SJCRH30 (cell line): ENCODE results near the gene EXOC6B. TPM values are rescaled to one million over a fixed set of nuclear protein-coding genes. Genes with fewer than 3 reads are reported as not detected.
A peak's percentile ranks its signal among the peaks of the same experiment; 100 is the strongest.
"Not testable (repeated sequence)": the region's sequence is repeated elsewhere in the genome, so short reads cannot be mapped to it uniquely, and the experiment has no call there.

Source experiments
- DNase-seq, 2 experiments: peaks; one replicate each; pipeline ENCODE4 v3.0.0-alpha.2; 2015 to 2020
- H3K27ac ChIP-seq: fragments of 250-450 bp; sonication (Bioruptor Pico); 2 replicates; pipeline ENCODE4 v1.5.1; 2020; ENCODE audit warnings: mild to moderate bottlenecking, moderate library complexity
- H3K27me3 ChIP-seq: fragments of 250-450 bp; sonication (Bioruptor Pico); 2 replicates; pipeline ENCODE4 v1.5.1; 2020; ENCODE audit warnings: mild to moderate bottlenecking, moderate library complexity
- H3K36me3 ChIP-seq: fragments of 250-450 bp; sonication (Bioruptor Pico); 2 replicates; pipeline ENCODE4 v1.5.1; 2020; ENCODE audit warnings: mild to moderate bottlenecking, moderate library complexity
- H3K4me1 ChIP-seq: fragments of 250-450 bp; sonication (Bioruptor Pico); 2 replicates; pipeline ENCODE4 v1.5.1; 2020; ENCODE audit warnings: mild to moderate bottlenecking, moderate library complexity
- H3K4me3 ChIP-seq: fragments of 250-450 bp; sonication (Bioruptor Pico); 2 replicates; pipeline ENCODE4 v1.5.1; 2020; ENCODE audit warnings: mild to moderate bottlenecking, moderate library complexity
- H3K9me3 ChIP-seq: fragments of 250-450 bp; sonication (Bioruptor Pico); replicated peaks from 2 replicates; pipeline ENCODE4 v1.5.1; 2020; ENCODE audit warnings: mild to moderate bottlenecking, moderate library complexity
- total RNA-seq: library from RNA; depleted of rRNA; stranded (reverse); fragments of >200 nt; shearing (Covaris generic); gene quantifications from 2 replicates; pipeline ENCODE4 v1.2.3, GENCODE V29; 2014

EXOC6B gene
- total RNA-seq, 1 experiment from 2014 or later = 24.8 TPM

- no peak for DNase-seq
- Histone ChIP-seq H3K36me3 (0 out of 2 replicates have a peak, but pooled peaks cover 5% of the 10 kb centered on the region), H3K4me1 (no peaks in the 10 kb centered on the region), H3K9me3 (no peaks in the 10 kb centered on the region), H3K27me3 (no peaks in the 10 kb centered on the region), H3K4me3 (no peak overlapping the region), H3K27ac (no peak overlapping the region)
These were observed 328.1 kb downstream of the EXOC6B start for GRCh38 chr2:72497763-72498162.

- H3K27ac ChIP-seq = no peak overlapping the region
- H3K27me3 ChIP-seq = no peaks in the 10 kb centered on the region
- no peaks in the 10 kb centered on the region for H3K4me1 ChIP-seq
- H3K4me3 ChIP-seq = no peak overlapping the region
- H3K36me3 ChIP-seq = 0 out of 2 replicates have a peak, but pooled peaks cover 5% of the 10 kb centered on the region
- no peak for DNase-seq
- no peaks in the 10 kb centered on the region for H3K9me3 ChIP-seq
These were observed 329.4 kb downstream of the EXOC6B start for GRCh38 chr2:72496479-72496878.

DNA sequence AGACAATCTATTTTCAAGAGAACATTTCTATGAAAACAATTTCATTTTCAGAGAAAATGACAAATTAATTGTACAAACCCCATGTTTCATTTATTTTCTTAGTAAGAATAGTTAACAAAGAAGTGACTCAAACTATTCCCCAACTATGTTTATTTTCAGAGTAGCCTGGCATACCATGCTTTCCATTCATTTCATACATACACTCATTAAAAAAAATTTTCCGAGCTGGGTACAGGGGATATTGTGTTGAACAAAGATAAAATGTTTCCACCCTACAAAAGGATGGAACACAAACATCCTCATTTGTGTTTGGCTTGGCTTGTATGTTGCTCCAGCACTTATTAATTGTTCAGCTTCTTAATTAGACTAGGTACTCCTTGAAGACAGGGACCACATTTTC lies 331.4 kb downstream of the EXOC6B start:
- Histone ChIP-seq H3K9me3 (no peaks in the 10 kb centered on the region), H3K4me3 (no peak overlapping the region), H3K27me3 (no peaks in the 10 kb centered on the region), H3K36me3 (0 out of 2 replicates have a peak, but pooled peaks cover 5% of the 10 kb centered on the region), H3K4me1 (no peaks in the 10 kb centered on the region), H3K27ac (no peak overlapping the region)
- no peak for DNase-seq

DNA sequence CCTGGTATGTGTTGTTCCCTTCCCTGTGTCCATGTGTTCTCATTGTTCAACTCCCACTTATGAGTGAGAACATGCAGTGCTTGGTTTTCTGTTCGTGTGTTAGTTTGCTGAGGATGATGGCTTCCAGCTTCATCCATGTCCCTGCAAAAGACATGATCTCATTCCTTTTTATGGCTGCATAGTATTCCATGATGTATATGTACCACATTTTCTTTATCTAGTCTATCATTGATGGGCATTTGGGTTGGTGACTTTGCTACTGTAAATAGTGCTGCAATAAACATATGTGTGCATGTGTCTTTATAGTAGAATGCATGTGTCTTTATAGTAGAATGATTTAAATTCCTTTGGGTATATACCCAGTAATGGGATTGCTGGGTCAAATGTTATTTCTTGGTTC lies 341.2 kb downstream of the EXOC6B start:
- H3K36me3 ChIP-seq, DNase-seq, H3K4me1 ChIP-seq, H3K4me3 ChIP-seq, H3K27ac ChIP-seq, H3K27me3 ChIP-seq, H3K9me3 ChIP-seq: not testable (repeated sequence)

GRCh38 chr2:72483346-72483745 lies 342.5 kb downstream of the EXOC6B start:
- Histone ChIP-seq H3K27ac (no peak overlapping the region), H3K9me3 (no peaks in the 10 kb centered on the region), H3K27me3 (no peaks in the 10 kb centered on the region), H3K36me3 (peaks cover 4% of the 10 kb centered on the region; the same call in 1 of the 2 replicates), H3K4me3 (no peak overlapping the region), H3K4me1 (no peaks in the 10 kb centered on the region)
- DNase-seq = no peak

- no peak for DNase-seq
- Histone ChIP-seq H3K9me3 (no peaks in the 10 kb centered on the region; the same call in 1 of the 2 replicates), H3K36me3 (peaks cover 4% of the 10 kb centered on the region; the same call in 1 of the 2 replicates), H3K4me1 (no peaks in the 10 kb centered on the region), H3K4me3 (no peak overlapping the region), H3K27me3 (no peaks in the 10 kb centered on the region), H3K27ac (no peak overlapping the region)
These were observed 350.6 kb downstream of the EXOC6B start for GRCh38 chr2:72475246-72475645.

DNA sequence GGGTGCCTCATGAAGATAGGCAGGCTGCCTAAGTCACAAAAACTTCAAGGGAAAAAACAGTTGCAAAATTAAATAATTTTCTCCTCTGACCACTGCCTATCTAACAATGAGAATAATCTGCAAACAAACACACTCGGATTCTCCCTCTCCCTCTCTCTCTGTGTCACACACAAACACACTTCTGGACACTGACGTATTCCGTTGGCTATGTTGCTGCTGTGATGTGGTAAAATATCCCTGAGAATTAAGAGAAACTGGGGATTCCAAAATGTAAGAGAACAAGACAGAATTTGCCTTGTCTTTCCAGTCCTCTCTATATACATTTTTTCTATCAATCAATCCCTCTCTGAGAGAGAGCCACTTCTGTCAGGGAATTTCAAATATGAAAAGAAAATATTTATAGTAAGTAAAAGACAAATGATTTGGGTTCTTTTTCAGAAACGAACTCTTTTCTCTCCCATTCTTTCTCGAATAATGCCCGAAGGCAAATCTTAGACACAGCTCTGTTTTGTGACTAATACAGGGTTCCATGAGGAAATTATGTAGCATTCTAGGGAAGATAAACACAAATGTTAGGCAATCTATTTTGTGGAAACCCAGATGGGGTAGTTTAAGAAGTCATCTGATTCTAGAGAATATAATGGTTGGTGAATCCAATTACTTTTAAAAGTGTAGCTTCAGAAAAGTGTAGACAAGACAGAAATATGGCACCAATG lies 367.9 kb downstream of the EXOC6B start:
- Histone ChIP-seq H3K27me3 (no peaks in the 10 kb centered on the region), H3K36me3 (peaks cover 4% of the 10 kb centered on the region; the same call in 1 of the 2 replicates), H3K27ac (no peak overlapping the region), H3K4me3 (no peak overlapping the region), H3K4me1 (no peaks in the 10 kb centered on the region), H3K9me3 (peaks cover under 1% of the 10 kb centered on the region; the same call in 1 of the 2 replicates)
- no peak for DNase-seq

GRCh38 chr2:72454189-72454588 lies 371.6 kb downstream of the EXOC6B start:
- no peak for DNase-seq
- Histone ChIP-seq H3K4me3 (no peak overlapping the region), H3K27ac (no peak overlapping the region), H3K9me3 (no peaks in the 10 kb centered on the region), H3K27me3 (no peaks in the 10 kb centered on the region), H3K4me1 (no peaks in the 10 kb centered on the region), H3K36me3 (no peaks in the 10 kb centered on the region)

DNA sequence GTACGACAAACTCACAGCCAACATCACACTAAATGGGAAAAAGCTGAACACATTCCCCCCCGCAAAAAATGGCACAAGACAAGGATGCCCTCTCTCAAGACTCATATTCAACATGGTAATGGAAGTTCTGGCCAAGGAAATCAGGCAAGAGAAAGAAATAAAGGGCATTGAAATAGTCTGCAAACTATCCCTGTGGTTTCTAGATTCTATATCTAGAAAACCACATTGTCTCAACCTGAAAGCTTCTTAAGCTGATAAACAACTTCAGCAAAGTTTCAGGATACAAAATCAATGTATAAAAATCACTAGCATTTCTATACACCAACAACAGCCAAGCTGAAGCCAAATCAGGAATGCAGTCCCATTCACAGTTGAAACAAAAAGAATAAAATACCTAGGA lies 383.6 kb downstream of the EXOC6B start:
- Histone ChIP-seq H3K27me3 (no peaks in the 10 kb centered on the region), H3K9me3 (no peaks in the 10 kb centered on the region), H3K27ac (no peak overlapping the region), H3K4me1 (no peaks in the 10 kb centered on the region), H3K36me3 (no peaks in the 10 kb centered on the region), H3K4me3 (no peak overlapping the region)
- DNase-seq = no peak

DNA sequence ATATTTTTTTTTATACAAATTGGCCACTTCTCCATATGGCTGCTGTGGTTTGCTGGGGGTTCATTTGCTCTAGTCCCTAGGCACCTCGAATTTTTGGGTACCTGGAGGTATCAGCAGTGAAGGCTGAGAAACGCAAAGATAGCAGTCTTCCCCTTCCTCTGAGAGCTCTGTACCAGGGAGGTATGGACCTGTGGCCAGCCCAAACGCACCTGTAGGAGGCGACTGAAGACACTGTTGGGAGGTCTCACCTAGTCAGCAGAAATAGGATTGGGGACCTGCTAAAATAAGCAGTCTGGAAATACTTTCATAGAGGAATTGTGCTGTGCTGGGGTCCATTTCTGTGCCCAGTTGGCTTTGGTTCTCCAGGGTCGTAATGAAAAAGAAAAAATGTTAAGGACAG lies 385.9 kb downstream of the EXOC6B start:
- Histone ChIP-seq H3K27me3 (no peaks in the 10 kb centered on the region), H3K4me3 (no peak overlapping the region), H3K4me1 (no peaks in the 10 kb centered on the region), H3K36me3 (no peaks in the 10 kb centered on the region), H3K27ac (no peak overlapping the region), H3K9me3 (peaks cover 8% of the 10 kb centered on the region; the same call in 1 of the 2 replicates)
- DNase-seq = no peak

- Histone ChIP-seq H3K27ac (no peak overlapping the region), H3K9me3 (peaks cover 9% of the 10 kb centered on the region; the same call in 1 of the 2 replicates), H3K4me3 (no peak overlapping the region), H3K36me3 (no peaks in the 10 kb centered on the region), H3K4me1 (no peaks in the 10 kb centered on the region), H3K27me3 (no peaks in the 10 kb centered on the region)
- DNase-seq = no peak
These were observed 387.5 kb downstream of the EXOC6B start for GRCh38 chr2:72438364-72438763.

- H3K27ac ChIP-seq = peak overlapping the region; percentile 19; the same call in 1 of the 2 replicates
- no peak for DNase-seq
- peaks cover 6% of the 10 kb centered on the region for H3K4me1 ChIP-seq
- H3K4me3 ChIP-seq = no peak overlapping the region
- no peaks in the 10 kb centered on the region for H3K27me3 ChIP-seq
- no peaks in the 10 kb centered on the region for H3K36me3 ChIP-seq
- peaks cover 7% of the 10 kb centered on the region; the same call in 1 of the 2 replicates for H3K9me3 ChIP-seq
These were observed 394.1 kb downstream of the EXOC6B start for GRCh38 chr2:72431737-72432136.

- H3K27me3 ChIP-seq = no peaks in the 10 kb centered on the region
- H3K4me3 ChIP-seq = no peak overlapping the region
- peaks cover 3% of the 10 kb centered on the region; the same call in 1 of the 2 replicates for H3K4me1 ChIP-seq
- no peak overlapping the region for H3K27ac ChIP-seq
- no peak for DNase-seq
- H3K36me3 ChIP-seq = no peaks in the 10 kb centered on the region; the same call in 1 of the 2 replicates
- H3K9me3 ChIP-seq = no peaks in the 10 kb centered on the region
These were observed 398.6 kb downstream of the EXOC6B start for GRCh38 chr2:72427022-72427861.

- Histone ChIP-seq H3K36me3 (no peaks in the 10 kb centered on the region; the same call in 1 of the 2 replicates), H3K27me3 (no peaks in the 10 kb centered on the region), H3K27ac (no peak overlapping the region), H3K9me3 (peaks cover 3% of the 10 kb centered on the region), H3K4me1 (no peaks in the 10 kb centered on the region), H3K4me3 (no peak overlapping the region)
- no peak for DNase-seq
These were observed 399.8 kb downstream of the EXOC6B start for GRCh38 chr2:72425996-72426395.

GRCh38 chr2:72423756-72424155 lies 402.1 kb downstream of the EXOC6B start:
- H3K27ac ChIP-seq = no peak overlapping the region
- H3K4me1 ChIP-seq = no peaks in the 10 kb centered on the region
- H3K27me3 ChIP-seq = no peaks in the 10 kb centered on the region
- H3K36me3 ChIP-seq = no peaks in the 10 kb centered on the region; the same call in 1 of the 2 replicates
- DNase-seq = no peak
- no peak overlapping the region for H3K4me3 ChIP-seq
- H3K9me3 ChIP-seq = peaks cover 14% of the 10 kb centered on the region
